Measurements from ENCODE around the gene LYZL4.

Gene LYZL4

DNA sequence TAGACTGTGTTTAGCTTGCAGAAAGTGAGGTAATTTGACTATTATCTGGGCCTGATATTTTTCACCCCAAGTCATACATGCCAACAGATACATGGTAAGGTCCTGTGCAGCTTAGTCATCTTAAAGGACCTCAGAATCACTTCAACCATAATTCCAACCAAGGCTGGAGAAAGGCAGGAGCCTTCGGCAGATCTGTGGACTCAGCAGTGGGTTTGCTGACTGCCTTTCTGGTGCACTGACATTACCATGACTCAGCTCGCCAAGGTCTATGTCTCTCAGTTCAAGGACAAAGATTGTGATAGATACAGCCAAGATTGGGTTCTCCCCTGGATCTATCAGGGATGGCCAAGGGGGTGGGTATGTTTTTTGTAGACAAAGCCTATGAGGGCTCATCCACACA is 32.7 kb downstream of the LYZL4 start:
- TF ChIP-seq, protein P1, sequence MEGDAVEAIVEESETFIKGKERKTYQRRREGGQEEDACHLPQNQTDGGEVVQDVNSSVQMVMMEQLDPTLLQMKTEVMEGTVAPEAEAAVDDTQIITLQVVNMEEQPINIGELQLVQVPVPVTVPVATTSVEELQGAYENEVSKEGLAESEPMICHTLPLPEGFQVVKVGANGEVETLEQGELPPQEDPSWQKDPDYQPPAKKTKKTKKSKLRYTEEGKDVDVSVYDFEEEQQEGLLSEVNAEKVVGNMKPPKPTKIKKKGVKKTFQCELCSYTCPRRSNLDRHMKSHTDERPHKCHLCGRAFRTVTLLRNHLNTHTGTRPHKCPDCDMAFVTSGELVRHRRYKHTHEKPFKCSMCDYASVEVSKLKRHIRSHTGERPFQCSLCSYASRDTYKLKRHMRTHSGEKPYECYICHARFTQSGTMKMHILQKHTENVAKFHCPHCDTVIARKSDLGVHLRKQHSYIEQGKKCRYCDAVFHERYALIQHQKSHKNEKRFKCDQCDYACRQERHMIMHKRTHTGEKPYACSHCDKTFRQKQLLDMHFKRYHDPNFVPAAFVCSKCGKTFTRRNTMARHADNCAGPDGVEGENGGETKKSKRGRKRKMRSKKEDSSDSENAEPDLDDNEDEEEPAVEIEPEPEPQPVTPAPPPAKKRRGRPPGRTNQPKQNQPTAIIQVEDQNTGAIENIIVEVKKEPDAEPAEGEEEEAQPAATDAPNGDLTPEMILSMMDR (IDR thresholded peaks at IDR 0.05; ENCODE audit: low read depth, low read length) = no peak
- no peak for DNase-seq (ENCODE audit: low read depth in 2 of 2)
- no peak overlapping the region for H3K4me3 ChIP-seq (replicated peaks in 1 of 2; ENCODE audit: low read depth in 2 of 2, low read length in 2 of 2)

DNA sequence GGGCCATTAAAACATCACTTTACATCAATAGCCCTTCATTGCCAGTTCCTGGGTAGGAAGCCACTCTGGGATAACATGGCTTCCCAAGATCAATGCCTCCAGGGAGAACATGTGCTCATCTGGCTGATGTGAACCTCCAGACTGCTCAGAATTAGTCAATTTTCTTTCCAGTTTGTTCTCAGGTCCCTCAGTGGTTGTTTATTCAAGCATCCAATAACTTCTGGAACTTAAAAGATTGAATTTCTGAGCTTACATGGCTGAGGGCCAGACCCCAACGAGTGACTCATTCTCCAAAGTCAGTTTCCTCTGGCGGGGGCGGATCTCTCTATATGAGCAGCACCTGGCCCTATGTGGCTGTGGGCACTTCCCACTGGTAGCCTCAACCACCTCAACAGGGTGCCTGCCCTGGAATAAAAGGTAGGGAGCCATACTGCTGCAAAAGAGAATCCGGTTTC is 34.0 kb downstream of the LYZL4 start:
- no peak overlapping the region for H3K4me3 ChIP-seq (replicated peaks in 1 of 2; ENCODE audit: low read depth in 2 of 2, low read length in 2 of 2)
- TF ChIP-seq, protein P1 (IDR thresholded peaks at IDR 0.05; ENCODE audit: low read depth, low read length) = no peak
- peak; percentile 67 to 83 for DNase-seq (ENCODE audit: low read depth in 2 of 2)

DNA sequence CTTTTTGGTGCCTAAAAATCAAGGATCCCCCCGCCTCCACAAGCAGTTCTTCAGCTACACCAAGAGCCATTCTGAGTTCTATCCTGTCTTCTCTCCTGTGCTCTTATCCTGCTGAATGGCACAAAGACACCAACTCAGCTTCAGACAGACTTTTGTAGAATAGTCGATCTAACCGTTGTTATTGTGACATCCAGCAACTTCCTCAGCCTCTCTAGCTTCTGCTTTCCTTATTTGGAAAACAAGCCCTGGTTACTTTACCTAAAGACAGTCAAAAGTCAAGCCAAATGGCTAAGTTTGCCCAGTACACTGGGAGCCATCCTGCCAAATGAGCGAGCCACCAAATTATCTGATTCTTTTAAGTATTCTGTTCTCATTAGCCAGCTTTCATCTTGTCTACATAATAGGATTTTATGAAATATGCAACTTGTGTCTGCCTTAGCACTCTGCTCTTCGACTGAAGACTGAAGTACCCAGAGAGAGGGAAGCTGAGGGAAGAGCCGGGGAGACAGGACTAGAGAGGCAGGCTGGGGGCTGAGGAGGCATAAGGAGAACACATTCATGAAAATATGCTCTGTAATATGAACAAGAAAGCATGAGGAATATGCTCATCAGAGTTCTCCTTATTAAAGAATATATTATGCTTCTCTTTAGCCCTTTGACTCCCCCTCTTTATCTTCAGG is 35.1 kb downstream of the LYZL4 start:
- no peak overlapping the region for H3K4me3 ChIP-seq (replicated peaks in 1 of 2; ENCODE audit: low read depth in 2 of 2, low read length in 2 of 2)
- TF ChIP-seq, protein P1 (IDR thresholded peaks at IDR 0.05; ENCODE audit: low read depth, low read length) = no peak
- no peak for DNase-seq (ENCODE audit: low read depth in 2 of 2)

DNA sequence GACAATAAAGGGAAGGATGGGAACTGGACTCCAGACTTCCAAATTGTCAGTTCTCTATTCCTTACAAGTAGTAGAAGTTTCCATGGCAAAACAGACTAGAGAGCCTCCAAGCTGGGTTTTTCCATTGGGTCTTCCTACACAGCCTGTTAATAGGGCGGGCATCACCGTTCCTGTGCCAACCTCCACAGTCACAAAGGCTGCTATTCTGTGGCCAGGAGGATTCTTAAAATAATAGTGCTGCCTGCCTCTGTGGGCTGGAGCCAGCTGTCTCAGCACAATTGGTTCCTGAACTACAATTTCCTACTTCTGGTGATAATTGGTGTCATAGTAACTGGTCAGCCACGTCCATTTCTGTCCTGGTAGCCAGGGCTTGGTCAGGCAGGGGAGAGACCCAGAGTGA is 38.6 kb downstream of the LYZL4 start:
- TF ChIP-seq, protein P1 (IDR thresholded peaks at IDR 0.05; ENCODE audit: low read depth, low read length) = no peak
- DNase-seq (ENCODE audit: low read depth in 2 of 2) = no peak
- H3K4me3 ChIP-seq (replicated peaks in 1 of 2; ENCODE audit: low read depth in 2 of 2, low read length in 2 of 2) = no peak overlapping the region

- TF ChIP-seq, protein P1 (IDR thresholded peaks at IDR 0.05; ENCODE audit: low read depth, low read length) = no peak
- DNase-seq (ENCODE audit: low read depth in 2 of 2) = no peak
These were observed 40.6 kb downstream of the LYZL4 start for GRCh38 chr3:42369832-42370231.

GRCh38 chr3:42369304-42369703 is 41.1 kb downstream of the LYZL4 start:
- no peak overlapping the region for H3K4me3 ChIP-seq (replicated peaks in 1 of 2; ENCODE audit: low read depth in 2 of 2, low read length in 2 of 2)
- DNase-seq (ENCODE audit: low read depth in 2 of 2) = no peak
- TF ChIP-seq, protein P1 (IDR thresholded peaks at IDR 0.05; ENCODE audit: low read depth, low read length) = no peak

More at GRCh38 chr3:42369832-42370231, 40.6 kb downstream of the LYZL4 start:
- H3K4me3 ChIP-seq (replicated peaks in 1 of 2; ENCODE audit: low read depth in 2 of 2, low read length in 2 of 2) = no peak overlapping the region

DNA sequence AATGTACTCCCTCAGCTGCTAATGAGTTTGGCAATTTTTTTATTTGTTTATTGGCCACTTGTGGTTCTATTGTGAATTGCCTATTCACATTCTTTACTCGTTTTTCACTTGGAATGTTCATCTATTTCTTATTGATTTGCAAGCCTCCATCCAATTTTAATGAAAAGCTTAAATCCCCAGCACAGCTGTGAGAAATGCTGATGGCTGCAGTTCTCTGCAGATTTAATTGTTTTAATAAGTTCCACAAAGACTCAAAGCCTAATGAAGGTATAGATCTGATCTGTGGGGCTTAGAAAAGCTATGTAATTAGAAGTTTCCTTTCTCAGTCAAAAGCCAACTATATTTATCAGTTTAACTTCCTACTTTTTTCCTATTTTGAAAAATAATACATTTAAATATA is 41.5 kb downstream of the LYZL4 start:
- no peak for DNase-seq (ENCODE audit: low read depth in 2 of 2)
- TF ChIP-seq, protein P1 (IDR thresholded peaks at IDR 0.05; ENCODE audit: low read depth, low read length) = no peak
- no peak overlapping the region for H3K4me3 ChIP-seq (replicated peaks in 1 of 2; ENCODE audit: low read depth in 2 of 2, low read length in 2 of 2)

Measured in cardiac fibroblast (primary cell).